Fibroblast of gingiva (primary cell): ENCODE measurements around the gene OPCML.
"Not testable (repeated sequence)": the region's sequence is repeated elsewhere in the genome, so short reads cannot be mapped to it uniquely, and the experiment has no call there.

Source experiments
- DNase-seq: peaks from one replicate; pipeline ENCODE4 v3.0.0-alpha.2; 2011; ENCODE audit warnings: low read depth

The OPCML gene

DNA sequence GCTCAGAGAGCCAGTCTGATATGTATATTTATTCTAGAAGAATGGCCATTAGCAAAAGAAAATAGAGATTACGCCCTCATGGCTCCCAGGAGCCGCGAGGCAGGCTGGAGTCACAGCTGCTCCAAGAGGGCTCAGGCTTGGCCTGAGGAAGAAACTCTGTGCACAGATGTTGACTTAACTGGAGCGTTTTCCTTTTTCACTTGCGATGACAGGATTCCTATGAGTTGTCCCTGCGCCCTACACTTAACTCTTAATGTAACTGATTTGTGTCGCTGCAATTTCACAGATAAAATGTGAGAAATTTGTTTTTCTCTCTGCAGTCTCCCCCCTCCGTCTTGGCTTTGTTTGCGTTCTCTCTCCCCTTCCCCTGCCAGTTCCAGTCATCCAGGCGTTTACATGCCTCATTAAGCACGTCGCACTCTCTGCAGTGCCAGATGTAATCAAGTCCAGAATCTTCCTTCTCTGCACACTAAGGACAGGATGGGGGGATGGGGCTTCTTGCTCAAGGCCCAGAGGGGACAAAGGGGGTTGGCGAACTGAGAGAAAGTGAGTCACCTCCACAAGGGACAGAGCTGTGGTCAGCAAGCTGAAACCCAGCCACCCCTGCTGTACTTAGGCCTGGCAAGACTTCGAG, 1101.8 kb downstream of the OPCML start:
- DNase-seq = no peak

DNA sequence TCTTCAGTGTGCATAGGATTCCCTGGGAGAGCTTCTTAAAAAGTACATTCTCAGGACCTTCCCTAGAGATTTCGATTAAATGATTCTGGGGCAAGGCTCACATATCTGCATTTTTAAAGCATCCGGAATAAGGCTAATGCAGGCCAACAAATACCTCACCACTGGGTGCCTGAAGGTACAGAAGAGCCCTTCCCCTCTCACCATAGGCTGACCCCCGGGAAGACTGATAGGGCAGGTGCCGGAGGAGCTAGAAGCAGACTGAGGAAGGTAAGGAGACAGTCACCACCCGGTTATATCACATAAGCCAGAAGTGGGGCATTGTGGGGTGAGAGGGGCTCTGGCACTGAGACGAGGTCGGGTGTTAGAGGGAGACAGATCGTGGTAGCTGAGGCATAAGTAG, 1102.6 kb downstream of the OPCML start:
- DNase-seq = no peak

DNA sequence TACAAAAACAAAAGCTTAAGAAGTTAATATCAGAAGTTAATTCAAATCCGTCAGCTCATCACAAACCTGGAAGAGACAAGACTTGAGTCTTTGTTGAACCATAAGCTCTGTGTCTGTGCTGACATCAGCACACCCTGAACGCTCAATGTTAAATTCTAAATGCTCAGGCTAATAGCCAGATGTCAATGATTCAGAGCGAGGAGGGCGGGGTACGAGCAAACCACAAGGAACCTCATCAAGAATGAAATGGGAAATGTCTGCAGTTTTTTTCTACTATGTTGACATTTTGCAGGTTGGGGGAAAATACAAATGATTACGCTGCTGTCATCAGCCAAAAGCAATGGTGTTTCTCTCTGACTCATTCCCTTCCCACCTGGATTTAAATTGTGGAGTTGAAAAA, 1104.7 kb downstream of the OPCML start:
- no peak for DNase-seq

DNA sequence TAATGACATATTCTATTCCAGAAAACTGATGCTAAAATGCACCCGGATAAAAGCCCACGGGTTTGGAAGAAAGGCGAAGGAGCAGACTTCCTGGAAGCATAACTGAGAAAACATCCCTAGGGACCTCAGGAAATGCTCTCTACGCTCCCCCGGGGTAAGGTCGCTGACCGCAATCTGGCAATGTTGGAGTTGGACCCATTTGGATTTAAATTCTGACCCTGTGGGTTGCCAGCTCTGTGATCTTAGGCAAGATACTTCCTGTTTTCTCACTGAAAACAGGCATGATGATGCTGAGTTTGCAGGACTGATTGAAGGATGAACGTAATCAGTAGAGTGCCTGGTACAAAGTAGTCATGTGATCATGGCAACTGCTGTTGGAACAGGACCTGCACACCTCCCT, 1107.9 kb downstream of the OPCML start:
- DNase-seq = no peak

DNA sequence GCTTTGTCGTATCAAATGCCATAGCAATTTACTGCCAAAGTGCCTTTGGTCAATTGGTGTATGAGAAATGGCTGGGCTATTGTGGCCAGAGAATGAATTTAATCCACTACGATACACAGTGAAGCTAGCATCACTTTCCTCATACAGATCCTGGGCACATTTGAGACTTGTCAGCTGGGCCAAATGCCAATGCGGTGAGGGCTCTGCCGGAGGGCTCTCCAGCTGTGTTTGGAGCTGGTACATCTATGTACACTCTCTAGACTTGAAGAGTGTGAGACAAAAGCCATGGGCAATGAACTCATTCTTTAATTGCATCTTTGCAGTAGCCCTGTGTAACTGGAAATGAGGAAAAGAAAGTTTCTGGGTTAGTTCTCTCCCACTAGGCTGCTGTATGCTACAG, 1109.0 kb downstream of the OPCML start:
- DNase-seq = no peak

DNA sequence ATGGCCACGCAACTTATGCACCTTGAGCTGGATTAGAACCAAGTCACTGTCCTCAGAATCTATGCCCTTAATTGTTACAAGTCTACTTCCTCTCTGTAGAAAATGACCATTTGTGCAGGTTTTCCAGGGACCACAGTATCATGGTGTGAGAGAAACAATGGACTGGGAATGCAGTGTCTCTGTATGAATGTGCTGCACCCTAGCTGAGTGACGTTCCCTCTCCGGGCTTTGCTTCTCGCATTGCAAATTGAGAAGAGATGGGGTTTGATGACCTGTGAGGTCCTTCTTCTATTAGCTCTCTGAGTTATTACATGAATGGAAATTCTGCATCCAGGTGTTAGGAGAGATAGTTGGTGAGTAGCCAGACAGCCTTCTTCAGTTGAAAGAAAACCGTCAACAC, 1109.6 kb downstream of the OPCML start:
- no peak for DNase-seq

DNA sequence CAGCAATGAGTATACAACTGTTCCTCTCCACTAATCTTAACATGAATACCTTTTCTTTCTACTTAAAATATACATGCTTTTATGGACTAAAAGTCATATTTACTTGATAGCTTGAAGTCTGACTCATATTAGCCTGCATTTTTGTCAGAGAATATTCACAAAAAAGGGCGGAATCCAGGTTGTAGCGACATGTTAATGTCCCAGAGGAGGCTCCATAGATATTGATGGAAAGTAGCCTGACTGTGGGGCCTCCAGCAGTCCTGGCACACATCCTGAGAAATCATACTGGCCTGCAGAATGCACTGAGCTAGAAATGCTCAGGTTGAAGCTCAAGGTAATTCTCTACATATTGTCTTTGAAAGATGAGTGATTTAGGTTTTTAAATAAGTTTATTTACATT, 1110.7 kb downstream of the OPCML start:
- no peak for DNase-seq

DNA sequence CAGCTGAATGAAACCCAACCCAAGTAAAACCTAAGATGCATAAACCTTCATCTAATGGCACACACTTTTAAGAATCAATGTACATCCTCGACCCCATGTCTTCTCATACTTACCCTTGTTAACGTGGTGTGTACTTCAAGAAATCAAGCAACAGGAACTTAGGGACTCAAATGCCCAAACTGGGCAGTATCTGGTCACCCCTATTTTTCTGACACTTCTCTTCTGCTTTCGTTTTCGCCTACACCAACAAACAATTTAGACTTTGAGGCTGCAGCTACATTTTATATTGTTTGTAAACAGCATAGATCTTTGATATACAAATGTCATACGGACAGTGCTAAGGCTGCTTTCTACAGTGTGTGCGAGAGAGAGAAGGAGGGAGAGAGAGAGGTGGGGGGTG, 1117.8 kb downstream of the OPCML start:
- DNase-seq = no peak

DNA sequence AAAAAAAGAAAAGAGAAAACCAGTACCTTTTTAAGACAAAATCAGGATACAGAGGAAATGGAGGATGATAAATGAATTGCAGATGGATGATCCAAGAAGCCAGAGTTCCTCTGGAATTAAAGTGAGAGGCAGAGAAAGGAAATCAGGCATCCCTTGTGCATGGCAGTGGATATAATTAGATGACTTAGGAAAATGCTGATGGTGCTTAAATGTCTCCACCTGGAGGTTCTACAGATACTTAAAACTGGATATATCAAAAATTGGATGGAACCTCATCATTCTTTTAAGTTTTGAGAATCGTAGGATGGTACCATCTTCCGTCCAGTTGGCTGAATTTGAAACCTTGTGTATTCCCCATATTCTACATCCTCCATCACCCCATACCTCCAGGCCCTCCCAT, 1121.9 kb downstream of the OPCML start:
- no peak for DNase-seq

DNA sequence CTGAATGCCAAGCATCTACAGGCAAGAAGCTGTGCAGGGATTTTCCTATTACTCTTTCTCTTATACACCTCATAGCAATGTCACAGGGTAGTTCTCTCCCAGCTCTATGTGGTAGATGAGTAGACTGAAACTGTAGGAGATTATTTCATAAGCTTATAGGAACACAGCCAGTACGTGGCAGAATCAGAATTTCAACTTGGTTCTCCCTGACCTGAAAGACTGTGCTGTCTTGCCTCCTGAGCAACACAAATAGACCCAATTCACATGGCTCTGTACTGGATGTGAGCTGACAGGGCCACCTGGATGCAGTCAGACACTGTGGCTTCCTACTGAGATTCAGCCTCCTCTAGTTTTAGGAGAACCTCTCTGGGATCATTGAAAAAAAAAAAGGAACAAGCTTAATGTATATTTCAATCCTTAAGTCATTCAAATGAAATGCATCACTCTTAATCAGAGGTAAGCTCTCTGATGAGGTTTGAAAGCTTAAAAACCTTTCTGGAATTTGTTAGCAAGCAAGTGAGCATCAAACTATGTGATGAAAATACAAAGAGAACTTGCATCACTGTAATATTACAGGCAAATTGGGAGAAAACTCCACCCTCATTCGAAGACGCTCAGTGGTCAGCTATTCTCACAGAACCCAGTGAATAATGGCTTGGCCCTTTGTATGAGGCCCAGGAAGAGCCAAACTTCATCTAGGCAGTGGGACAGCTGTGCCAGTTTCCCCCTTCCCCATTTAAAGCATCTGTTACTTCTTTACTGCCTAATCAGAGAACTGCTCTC, 1122.5 kb downstream of the OPCML start:
- no peak for DNase-seq

DNA sequence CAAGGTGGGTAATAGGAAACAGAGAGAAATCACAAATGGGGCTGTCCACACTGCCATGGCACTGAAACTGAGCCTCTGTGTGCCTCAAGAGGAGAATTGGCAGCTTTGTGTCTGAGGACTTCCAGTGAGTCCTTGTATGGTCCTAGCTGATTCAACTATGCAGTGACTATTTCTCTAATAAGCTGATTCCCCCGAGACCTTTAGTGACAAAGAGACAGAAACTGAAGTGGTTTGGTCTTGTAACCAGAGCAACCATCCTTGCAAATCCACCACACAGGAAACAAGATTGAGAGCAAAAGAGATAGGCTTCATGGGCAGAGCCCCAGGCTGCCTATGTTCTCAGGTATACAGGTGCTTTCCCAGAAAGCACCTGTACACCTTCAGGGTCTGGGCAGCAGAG, 1123.4 kb downstream of the OPCML start:
- DNase-seq = no peak

DNA sequence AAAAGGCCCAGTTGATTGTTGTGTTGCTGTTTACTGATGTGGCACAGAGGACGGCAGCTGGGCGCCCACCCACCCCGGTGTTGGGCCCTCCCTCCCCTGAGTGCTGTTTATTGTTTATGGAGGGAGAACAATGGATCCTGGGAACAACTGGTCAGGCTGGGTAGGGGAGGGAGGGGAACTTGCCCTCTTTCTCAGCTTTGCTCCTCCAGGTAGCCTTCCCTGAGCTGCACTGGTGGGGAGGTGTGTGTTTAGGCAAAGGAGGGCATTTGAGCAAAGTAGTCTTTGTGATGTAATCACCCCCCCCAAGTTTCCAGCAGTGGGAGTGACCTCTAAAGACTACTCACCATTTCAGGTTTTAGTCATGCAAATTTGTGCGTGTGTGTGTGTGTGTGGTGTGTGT, 1126.6 kb downstream of the OPCML start:
- DNase-seq = no peak

DNA sequence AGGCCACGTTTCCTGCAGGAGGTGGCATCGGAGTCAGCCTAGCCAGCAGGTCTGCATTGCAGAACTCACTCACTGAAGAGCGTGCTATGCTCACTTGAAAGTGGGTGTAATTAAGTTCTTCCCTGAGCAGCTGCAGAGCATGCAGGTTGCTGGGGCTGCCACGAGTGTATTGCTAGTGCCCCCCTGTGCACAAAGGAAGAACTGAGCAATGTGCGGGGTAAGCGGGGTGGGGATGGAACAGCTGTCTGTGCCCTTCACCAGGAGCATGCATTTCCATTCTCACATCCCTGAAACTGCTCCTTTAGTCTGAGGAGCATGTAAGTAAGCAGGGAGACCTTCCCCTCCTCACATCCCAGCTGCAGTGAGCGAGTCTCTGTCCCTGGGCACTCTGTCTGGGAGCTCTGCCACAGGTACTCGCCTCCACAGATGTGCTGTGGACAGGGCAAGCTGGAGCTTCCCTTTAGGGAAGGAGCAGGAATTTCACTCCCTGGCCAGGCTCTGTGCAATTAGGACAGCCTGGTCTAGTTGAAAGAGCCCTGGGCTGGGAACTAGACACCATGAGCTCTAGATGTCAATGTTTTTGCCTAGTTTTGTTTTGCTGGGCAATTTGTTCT, 1130.1 kb downstream of the OPCML start:
- DNase-seq = no peak

DNA sequence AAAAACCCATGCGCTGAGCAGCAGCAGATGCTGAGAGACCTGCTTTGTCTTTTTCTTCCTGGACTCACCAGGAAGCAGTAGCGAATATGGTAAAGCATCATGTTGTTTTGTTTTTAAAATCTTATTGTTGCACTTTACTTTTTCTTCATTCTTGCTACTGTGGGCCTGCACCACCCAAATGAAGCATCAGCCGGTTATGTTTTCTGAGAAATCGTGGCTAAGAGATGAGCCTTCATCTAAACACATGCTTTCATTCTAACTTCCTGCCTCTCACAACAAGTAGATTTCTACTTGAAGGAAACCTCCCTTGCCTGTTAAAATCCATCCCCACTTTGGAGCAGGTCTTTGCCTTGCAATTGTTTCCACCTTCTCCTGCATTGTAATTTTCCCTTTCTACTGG, 1136.0 kb downstream of the OPCML start:
- no peak for DNase-seq

DNA sequence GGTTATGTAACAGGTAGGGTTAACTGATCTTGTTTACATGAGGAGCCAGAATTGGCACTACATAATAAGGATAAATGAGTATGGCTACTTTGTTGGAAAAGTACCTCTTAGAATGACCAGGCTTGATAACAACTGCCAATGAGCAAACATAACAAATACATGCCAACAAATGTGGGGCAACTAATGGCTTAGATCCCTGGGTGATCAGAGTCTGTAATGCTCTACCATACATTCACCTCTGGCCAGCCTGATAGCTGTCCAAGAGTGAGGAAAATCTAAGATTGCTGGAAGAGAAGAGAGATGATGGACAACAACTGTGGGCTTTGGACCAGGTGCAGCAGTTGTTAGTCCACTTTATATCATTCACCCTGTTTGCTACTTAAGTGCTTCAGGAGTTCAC, 1136.9 kb downstream of the OPCML start:
- DNase-seq = no peak

DNA sequence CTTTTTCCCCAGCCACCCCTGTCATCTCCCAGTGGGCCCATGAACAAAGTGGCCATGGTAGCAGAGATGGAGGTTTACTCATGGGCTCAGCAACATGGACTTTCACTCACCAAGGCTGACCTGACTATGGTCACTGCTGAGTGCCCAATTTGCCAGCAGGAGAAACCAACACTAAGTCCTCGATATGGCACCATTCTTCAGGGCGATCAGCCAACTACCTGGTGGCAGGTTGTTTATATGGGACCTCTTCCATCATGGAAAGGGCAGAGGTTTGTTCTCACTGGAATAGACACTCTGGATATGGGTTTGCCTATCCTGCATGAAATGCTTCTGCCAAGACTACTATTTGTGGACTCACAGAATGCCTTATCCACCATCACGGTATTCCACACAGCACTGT, 1152.8 kb downstream of the OPCML start:
- DNase-seq = no peak

DNA sequence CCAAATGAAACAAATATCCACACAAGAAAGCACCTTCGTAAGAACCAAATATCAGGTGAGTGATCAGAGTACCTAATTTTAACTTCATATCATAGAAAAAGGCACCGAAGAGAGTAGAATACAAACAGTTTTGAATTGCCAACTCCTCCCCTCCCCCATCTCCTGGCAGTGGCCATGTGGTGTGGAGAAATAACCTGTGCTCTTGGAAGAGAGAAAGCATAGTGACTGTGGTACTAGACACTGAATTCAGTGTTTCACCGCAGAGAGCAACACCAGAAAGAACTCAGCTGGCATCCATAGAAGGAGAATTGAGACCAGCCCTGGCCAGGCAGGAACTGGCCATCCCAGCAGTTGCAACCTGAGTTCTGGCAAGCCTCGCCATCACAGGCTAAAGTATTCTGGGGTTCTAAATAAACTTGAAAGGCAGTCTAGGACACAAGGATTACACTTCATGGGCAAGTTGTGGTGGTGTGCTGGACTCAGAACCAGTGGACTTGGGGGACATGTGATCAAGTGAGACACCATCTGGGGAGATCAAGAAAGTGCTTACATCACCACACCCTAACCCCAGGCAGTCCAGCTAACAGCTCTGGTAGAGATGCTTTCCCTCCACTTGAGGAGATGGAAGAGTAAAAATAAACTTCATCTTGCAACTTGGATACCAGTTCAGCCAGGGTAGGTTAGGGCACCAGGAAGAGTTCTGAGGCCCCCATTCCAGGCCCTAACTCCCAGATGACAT, 1158.7 kb downstream of the OPCML start:
- no peak for DNase-seq

DNA sequence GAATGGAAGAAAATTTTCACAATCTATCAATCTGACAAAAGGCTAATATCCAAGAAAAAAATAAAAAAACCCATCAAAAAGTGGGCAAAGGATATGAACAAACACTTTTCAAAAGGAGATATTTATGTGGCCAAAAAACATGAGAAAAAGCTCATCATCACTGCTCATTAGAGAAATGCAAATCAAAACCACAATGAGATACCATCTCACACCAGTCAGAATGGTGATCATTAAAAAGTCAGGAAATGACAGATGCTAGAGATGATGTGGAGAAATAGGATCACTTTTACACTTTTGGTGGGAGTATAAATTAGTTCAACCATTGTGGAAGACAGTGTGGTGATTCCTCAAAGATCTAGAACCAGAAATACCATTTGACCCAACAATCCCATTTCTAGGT, 1162.2 kb downstream of the OPCML start:
- DNase-seq = not testable (repeated sequence)

DNA sequence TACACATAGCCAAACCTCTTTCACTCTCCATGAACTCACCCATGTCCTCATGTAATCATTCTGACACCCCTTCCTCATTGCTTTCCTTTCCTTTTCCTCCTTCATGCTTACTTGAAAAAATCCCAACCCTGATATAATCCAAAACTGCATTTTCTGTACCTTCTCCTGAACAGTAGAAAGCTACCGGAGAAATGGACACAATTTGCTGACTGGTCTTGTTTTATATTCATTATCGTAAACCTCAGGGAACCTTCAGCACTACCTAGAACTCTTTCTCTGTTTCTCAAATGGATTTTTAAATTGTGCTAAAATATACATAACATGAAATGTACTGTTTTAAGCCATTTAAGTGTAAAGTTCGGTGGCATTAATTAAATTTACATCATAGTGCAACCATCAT, 1165.0 kb downstream of the OPCML start:
- no peak for DNase-seq

DNA sequence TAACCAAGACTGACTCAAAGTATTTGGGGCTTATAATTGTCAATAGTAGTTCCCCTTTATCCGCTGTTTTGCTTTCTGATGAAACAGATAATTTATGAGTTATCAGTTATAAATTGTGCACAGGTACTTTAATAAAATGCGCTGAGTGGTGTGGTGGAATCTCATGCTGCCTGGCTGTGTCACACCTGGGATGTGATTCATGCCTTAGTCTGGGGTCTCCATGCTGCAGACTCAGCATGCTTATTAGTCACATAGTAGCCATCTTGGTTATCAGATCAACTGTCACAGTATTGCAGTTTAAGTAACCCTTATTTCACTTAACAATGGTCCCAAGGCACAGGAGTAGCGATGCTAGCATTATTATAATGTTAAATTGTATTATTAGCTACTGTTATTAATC, 1166.7 kb downstream of the OPCML start:
- no peak for DNase-seq
